Chondrocyte (in vitro differentiated cells): Measurements from ENCODE around the gene CCDC106. TPM values are rescaled to one million over a fixed set of nuclear protein-coding genes. Genes with fewer than 3 reads are reported as not detected.
A peak's percentile ranks its signal among the peaks of the same experiment; 100 is the strongest.

ENCODE experiments used
- DNase-seq: peaks from one replicate; pipeline ENCODE4 v3.0.0; 2021; ENCODE audit warnings: mixed read lengths, low spot score
- H3K27ac Mint-ChIP-seq: one replicate; pipeline ENCODE4 v1.8.0; 2021; ENCODE audit warnings: mild to moderate bottlenecking, moderate library complexity, mixed read lengths; ENCODE audit not compliant: unreplicated experiment
- H3K27me3 Mint-ChIP-seq: 2 replicates; pipeline ENCODE4 v1.8.0; 2021; ENCODE audit warnings: low read depth, mixed read lengths
- H3K36me3 Mint-ChIP-seq: 2 replicates; pipeline ENCODE4 v1.8.0; 2021; ENCODE audit warnings: low read depth, mixed read lengths
- H3K4me1 Mint-ChIP-seq: 2 replicates; pipeline ENCODE4 v1.8.0; 2021; ENCODE audit warnings: low read depth, mild to moderate bottlenecking, mixed read lengths
- H3K4me3 Mint-ChIP-seq: one replicate; pipeline ENCODE4 v1.8.0; 2021; ENCODE audit warnings: mild to moderate bottlenecking, moderate library complexity, mixed read lengths; ENCODE audit not compliant: unreplicated experiment
- H3K9me3 Mint-ChIP-seq: 2 replicates; pipeline ENCODE4 v1.8.0; 2021; ENCODE audit warnings: low read depth, mixed read lengths
- total RNA-seq: library from RNA; stranded (reverse); gene quantifications from 3 replicates; pipeline ENCODE4 v1.2.1, GENCODE V29; 2021
- TF ChIP-seq, protein P1 (sequence below): fragments of 200-600 bp; sonication (generic); IDR thresholded peaks from 2 replicates; pipeline ENCODE4 v1.5.0; 2021; ENCODE audit warnings: antibody characterized with exemption, mild to moderate bottlenecking, moderate library complexity

CCDC106 gene
- total RNA-seq, 1 donor from 2014 or later: 20.9 TPM

- Mint-ChIP-seq H3K36me3 (peaks cover 8% of the 10 kb centered on the region), H3K9me3 (no peaks in the 10 kb centered on the region), H3K4me1 (peaks cover 60% of the 10 kb centered on the region), H3K27ac (peak overlapping the region; percentile 71), H3K4me3 (peak overlapping the region; percentile 23), H3K27me3 (no peaks in the 10 kb centered on the region)
- TF ChIP-seq, protein P1, sequence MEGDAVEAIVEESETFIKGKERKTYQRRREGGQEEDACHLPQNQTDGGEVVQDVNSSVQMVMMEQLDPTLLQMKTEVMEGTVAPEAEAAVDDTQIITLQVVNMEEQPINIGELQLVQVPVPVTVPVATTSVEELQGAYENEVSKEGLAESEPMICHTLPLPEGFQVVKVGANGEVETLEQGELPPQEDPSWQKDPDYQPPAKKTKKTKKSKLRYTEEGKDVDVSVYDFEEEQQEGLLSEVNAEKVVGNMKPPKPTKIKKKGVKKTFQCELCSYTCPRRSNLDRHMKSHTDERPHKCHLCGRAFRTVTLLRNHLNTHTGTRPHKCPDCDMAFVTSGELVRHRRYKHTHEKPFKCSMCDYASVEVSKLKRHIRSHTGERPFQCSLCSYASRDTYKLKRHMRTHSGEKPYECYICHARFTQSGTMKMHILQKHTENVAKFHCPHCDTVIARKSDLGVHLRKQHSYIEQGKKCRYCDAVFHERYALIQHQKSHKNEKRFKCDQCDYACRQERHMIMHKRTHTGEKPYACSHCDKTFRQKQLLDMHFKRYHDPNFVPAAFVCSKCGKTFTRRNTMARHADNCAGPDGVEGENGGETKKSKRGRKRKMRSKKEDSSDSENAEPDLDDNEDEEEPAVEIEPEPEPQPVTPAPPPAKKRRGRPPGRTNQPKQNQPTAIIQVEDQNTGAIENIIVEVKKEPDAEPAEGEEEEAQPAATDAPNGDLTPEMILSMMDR: no peak
- no peak for DNase-seq
These were observed 10.5 kb upstream of the CCDC106 start for GRCh38 chr19:55637534-55637933.

DNA sequence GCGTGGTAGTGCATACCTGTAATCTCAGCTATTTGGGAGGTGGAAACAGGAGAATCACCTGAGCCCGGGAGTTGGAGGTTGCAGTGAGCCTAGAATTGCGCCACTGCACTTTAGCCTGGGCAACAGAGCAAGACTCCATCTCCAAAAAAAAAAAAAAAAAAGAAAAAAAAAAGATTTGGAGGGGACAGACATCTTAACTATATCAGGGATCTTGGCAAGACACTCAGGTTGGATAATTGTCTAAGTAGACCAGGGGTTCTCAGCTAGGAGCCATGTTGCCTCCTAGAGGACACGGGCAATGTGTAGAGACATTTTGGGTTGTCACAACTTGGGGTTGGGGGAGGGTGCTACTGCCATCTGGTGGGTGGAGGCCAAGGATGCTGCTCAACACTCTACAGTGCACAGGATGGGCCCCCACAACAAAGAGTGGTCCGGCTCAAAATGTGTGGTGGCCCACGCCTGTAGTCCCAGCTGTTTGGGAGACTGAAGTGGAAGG, 9.1 kb upstream of the CCDC106 start:
- no peaks in the 10 kb centered on the region for H3K27me3 Mint-ChIP-seq
- H3K36me3 Mint-ChIP-seq: peaks cover 8% of the 10 kb centered on the region
- no peak for DNase-seq
- peak overlapping the region; percentile 66 for H3K27ac Mint-ChIP-seq
- H3K4me1 Mint-ChIP-seq: peaks cover 68% of the 10 kb centered on the region
- TF ChIP-seq, protein P1: peak; percentile 77
- no peaks in the 10 kb centered on the region for H3K9me3 Mint-ChIP-seq
- no peak overlapping the region for H3K4me3 Mint-ChIP-seq

DNA sequence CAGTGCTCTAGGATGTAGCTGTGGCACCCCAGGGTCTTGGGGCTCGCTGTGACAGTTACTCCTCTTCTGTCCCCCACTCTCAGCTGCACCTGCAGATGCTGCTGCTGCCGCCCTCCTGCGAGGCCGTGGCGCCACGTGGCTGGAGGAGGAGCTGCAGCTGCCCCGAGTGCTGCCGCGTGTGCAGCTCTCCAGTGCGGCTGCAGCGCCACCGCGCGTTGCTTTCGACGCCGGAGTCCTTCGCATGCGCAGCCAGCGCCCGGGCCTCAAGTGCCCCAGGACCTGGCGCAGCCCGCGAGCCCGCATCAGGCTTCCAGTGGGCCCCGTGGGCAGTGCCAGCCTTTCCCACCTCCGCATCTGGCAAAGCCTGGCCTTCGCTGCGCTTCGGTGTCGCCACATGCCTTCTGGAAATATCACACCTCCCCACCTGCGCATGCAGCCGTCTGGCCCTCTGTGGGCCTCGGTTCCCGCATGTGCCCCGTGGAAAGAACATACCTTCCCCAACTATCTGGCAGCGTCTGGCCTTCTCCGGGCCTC, 7.9 kb upstream of the CCDC106 start:
- H3K9me3 Mint-ChIP-seq: no peaks in the 10 kb centered on the region
- H3K27ac Mint-ChIP-seq: peak overlapping the region; percentile 94
- TF ChIP-seq, protein P1: no peak
- H3K36me3 Mint-ChIP-seq: peaks cover 5% of the 10 kb centered on the region
- peaks cover 68% of the 10 kb centered on the region for H3K4me1 Mint-ChIP-seq
- peak overlapping the region; percentile 84 for H3K4me3 Mint-ChIP-seq
- H3K27me3 Mint-ChIP-seq: no peaks in the 10 kb centered on the region
- no peak for DNase-seq

GRCh38 chr19:55640577-55641425, 7.2 kb upstream of the CCDC106 start, which contains the start of gene ZNF580:
Gene ZNF580, plus strand, starts transcription at chr19:55641002. Its CDS starts 1,507 bp downstream, at chr19:55642509.
- Mint-ChIP-seq H3K36me3 (peaks cover 9% of the 10 kb centered on the region), H3K4me3 (peak within 1 kb of the TSS; percentile 84), H3K9me3 (no peaks in the 10 kb centered on the region), H3K27ac (peak within 1 kb of the TSS; percentile 94), H3K27me3 (no peaks in the 10 kb centered on the region), H3K4me1 (peaks cover 68% of the 10 kb centered on the region)
- DNase-seq: no peak
- TF ChIP-seq, protein P1: no peak

DNA sequence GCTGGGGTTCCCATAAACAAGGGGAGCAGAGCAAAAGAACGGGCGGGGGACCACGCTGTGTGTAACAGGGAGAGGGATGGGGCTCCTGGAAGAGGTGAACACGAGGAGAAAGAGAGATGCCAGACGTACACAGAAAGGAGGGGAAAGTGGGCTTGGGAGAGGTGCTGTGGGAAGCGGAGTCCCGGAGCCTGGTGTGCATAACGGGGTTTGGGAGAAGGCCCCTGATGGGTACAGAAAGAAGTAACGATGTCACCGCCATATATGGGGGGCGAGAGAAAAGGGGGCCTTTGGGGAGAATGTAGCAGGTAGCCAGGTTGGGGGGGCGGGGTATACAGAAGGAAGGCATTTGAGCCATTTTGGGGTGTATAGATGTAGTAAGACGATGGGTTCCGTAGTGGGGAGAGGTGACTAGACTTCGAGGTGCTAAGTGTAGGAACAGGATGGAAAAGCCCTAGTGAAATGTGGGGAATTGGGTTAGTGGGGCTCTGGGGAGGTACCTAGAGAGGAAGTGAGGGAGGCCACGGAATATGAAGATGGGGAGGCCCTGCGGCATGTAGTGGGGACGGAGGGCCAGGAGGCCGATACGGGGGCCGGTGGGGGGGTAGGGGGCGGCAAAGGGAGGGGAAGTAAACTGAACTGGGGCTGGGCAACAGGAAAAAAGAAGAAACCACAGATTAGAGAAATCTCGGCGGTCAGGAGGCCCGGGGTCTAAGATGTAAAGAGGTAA, 6.4 kb upstream of the CCDC106 start:
- no peak for DNase-seq
- H3K27me3 Mint-ChIP-seq: no peaks in the 10 kb centered on the region
- peaks cover 60% of the 10 kb centered on the region for H3K4me1 Mint-ChIP-seq
- H3K4me3 Mint-ChIP-seq: peak overlapping the region; percentile 84
- H3K27ac Mint-ChIP-seq: peak overlapping the region; percentile 84
- peaks cover 9% of the 10 kb centered on the region for H3K36me3 Mint-ChIP-seq
- TF ChIP-seq, protein P1: no peak
- no peaks in the 10 kb centered on the region for H3K9me3 Mint-ChIP-seq
